Thyroid gland (tissue), 4 donors: ENCODE data around the gene CNKSR2. TPM values are rescaled to one million over a fixed set of nuclear protein-coding genes. Genes with fewer than 3 reads are reported as not detected.
"Not testable (repeated sequence)": the region's sequence is repeated elsewhere in the genome, so short reads cannot be mapped to it uniquely, and the experiment has no call there.

Source experiments
- DNase-seq, 2 donors: peaks; one replicate each; pipeline ENCODE4 v3.0.0-alpha.2; 2019
- H3K27ac ChIP-seq, 3 donors: fragments of 200-600 bp; sonication (generic); 1 replicate in 2 of 3; 2 replicates in 1 of 3; pipeline ENCODE4 v1.5.1; 2016 to 2019; ENCODE audit warnings: mild to moderate bottlenecking in 1 of 3, moderate library complexity in 1 of 3
- H3K27me3 ChIP-seq: fragments of 200-600 bp; sonication (generic); one replicate; pipeline ENCODE4 v1.5.1; 2019
- H3K36me3 ChIP-seq, 2 donors: fragments of 200-600 bp; sonication (generic); one replicate each; pipeline ENCODE4 v1.5.1; 2016 to 2019
- H3K4me1 ChIP-seq, 2 donors: fragments of 200-600 bp; sonication (generic); one replicate each; pipeline ENCODE4 v1.5.1; 2017 to 2019
- H3K4me3 ChIP-seq, 3 donors: fragments of 200-600 bp; sonication (generic); replicated peaks in 1 of 3; 1 replicate in 2 of 3; 2 replicates in 1 of 3; pipeline ENCODE4 v1.5.1; 2016; ENCODE audit warnings: mild to moderate bottlenecking in 1 of 3
- H3K9me3 ChIP-seq: fragments of 200-600 bp; sonication (generic); one replicate; pipeline ENCODE4 v1.5.1; 2017
- CTCF ChIP-seq, 6 experiments: fragments of 200-600 bp in 3 of 6; fragments of 450-650 bp in 3 of 6; sonication (generic) in 3 of 6; IDR thresholded peaks; one replicate each; pipeline ENCODE4 v1.5.1; 2016 to 2019; ENCODE audit warnings: antibody characterized with exemption in 6 of 6, mild to moderate bottlenecking in 2 of 6, inconsistent platforms in 1 of 6, moderate library complexity in 1 of 6
- POLR2A ChIP-seq, 2 donors: fragments of 450-650 bp; IDR thresholded peaks; one replicate each; pipeline ENCODE4 v1.6.1; 2017; ENCODE audit warnings: antibody characterized with exemption in 2 of 2, mild to moderate bottlenecking in 2 of 2, moderate library complexity in 1 of 2
- WGBS, 2 donors: methylation state at CpG; one replicate each; pipeline ENCODE4 v1.1.5; 2017; 5-methylcytosine and 5-hydroxymethylcytosine counted together
- intact Hi-C: fragments of 100-400 bp; cut with DNase I; formaldehyde crosslinking; loops from one replicate; pipeline ENCODE4 v1.15.1; 2023
- total RNA-seq, 4 donors: library from RNA; depleted of rRNA; stranded (reverse); fragments of >200 nt; gene quantifications; one replicate each; pipeline ENCODE4 v1.2.3, GENCODE V29; 2016

CNKSR2 gene
- total RNA-seq, 4 donors from 2014 or later = 4.2 to 10.9 (median 7.3) TPM

- TF ChIP-seq CTCF (IDR thresholded peaks at IDR 0.05) (no peak), POLR2A (IDR thresholded peaks at IDR 0.05) (no peak)
- Histone ChIP-seq H3K4me3 (no peak overlapping the region), H3K27ac (no peak overlapping the region), H3K9me3 (no peaks in the 10 kb centered on the region), H3K36me3 (no peaks in the 10 kb centered on the region), H3K27me3 (no peaks in the 10 kb centered on the region), H3K4me1 (no peaks in the 10 kb centered on the region)
- 76 to 86% methylated on average over 1 of the region's 1 CpG for WGBS, 2 donors
- intact Hi-C loops = no loop called here
- no peak for DNase-seq
These were observed 149.8 kb downstream of the CNKSR2 start for GRCh38 chrX:21524008-21524407.

DNA sequence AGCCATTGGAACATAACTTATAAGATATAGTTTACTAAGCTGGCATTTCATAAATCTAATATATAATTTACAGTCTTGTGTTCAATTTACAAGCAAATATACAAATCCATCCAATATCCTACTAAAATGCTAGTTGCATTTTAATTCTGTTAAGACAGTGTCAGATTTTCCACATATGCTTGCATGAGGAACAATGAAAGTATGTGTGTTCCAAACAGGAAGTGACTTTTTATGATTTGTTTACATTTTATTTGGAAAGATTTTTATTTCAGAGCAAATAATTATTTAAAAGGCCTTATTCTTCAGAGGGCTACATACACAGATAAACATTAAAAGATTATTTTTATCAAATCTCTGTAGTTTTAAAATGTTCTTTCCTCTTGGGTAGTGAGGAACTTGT lies 153.9 kb downstream of the CNKSR2 start:
- no peak for DNase-seq
- no peaks in the 10 kb centered on the region for H3K36me3 ChIP-seq
- H3K4me1 ChIP-seq = no peaks in the 10 kb centered on the region
- no peak for TF ChIP-seq POLR2A (IDR thresholded peaks at IDR 0.05)
- H3K27me3 ChIP-seq = no peaks in the 10 kb centered on the region
- no peak overlapping the region for H3K27ac ChIP-seq
- no peaks in the 10 kb centered on the region for H3K9me3 ChIP-seq
- intact Hi-C loops = no loop called here
- H3K4me3 ChIP-seq = no peak overlapping the region

GRCh38 chrX:21529771-21530170 lies 155.6 kb downstream of the CNKSR2 start:
- Histone ChIP-seq H3K9me3 (no peaks in the 10 kb centered on the region), H3K4me3 (no peak overlapping the region), H3K27me3 (no peaks in the 10 kb centered on the region), H3K27ac (no peak overlapping the region), H3K36me3 (no peaks in the 10 kb centered on the region), H3K4me1 (no peaks in the 10 kb centered on the region)
- intact Hi-C loops = no loop called here
- WGBS, 2 donors = 91% methylated on average over 2 of the region's 2 CpGs
- no peak for DNase-seq
- TF ChIP-seq CTCF (IDR thresholded peaks at IDR 0.05) = no peak
- no peak for TF ChIP-seq POLR2A (IDR thresholded peaks at IDR 0.05)

DNA sequence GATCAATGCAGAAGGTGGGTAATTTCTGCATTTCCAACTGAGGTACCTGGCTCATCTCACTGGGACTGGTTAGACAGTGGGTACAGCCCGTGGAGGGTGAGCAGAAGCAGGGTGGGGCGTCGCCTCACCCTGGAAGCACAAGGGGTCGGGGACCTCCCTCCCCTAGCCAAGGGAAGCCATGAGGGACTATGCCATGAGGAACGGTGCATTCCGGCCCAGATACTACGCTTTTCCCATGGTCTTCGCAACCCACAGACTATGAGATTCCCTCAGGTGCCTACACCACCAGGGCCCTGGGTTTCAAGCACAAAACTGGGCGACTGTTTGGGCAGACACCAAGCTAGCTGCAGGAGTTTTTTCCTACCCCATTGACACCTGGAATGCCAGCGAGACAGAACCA lies 170.4 kb downstream of the CNKSR2 start:
- H3K9me3 ChIP-seq, H3K27ac ChIP-seq, H3K4me1 ChIP-seq, intact Hi-C loops, H3K27me3 ChIP-seq, H3K4me3 ChIP-seq, DNase-seq, H3K36me3 ChIP-seq: not testable (repeated sequence)
- WGBS, 2 donors = 100% methylated on average over 3 of the region's 10 CpGs; no CpG with 5 or more reads in 1 of the 2 donors

DNA sequence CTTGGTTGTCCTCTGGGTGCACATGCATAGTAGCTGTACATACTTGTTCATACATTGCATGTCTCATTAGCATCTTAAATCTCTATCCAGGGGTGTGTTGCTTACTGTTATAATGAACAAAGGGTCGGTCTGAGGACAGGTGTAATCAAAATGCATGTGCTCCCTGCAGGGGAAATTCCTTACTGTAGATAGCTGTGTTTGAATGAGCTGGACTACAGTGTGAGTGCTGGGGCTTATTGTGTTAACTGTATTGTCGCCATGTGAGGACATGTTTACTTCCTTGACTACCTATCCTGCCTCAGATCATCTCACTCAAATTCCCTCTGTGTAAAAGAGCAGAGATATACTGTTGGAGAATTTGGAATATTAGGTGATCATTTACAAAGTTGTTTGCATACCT lies 185.2 kb downstream of the CNKSR2 start:
- TF ChIP-seq CTCF (IDR thresholded peaks at IDR 0.05) (no peak), POLR2A (IDR thresholded peaks at IDR 0.05) (no peak)
- Histone ChIP-seq H3K9me3 (no peaks in the 10 kb centered on the region), H3K4me1 (no peaks in the 10 kb centered on the region), H3K27me3 (peaks cover 4% of the 10 kb centered on the region), H3K36me3 (no peaks in the 10 kb centered on the region), H3K4me3 (no peak overlapping the region), H3K27ac (no peak overlapping the region)
- intact Hi-C loops = no loop called here
- no peak for DNase-seq
- 71 to 81% methylated on average over 2 of the region's 2 CpGs for WGBS, 2 donors

- H3K27me3 ChIP-seq = no peaks in the 10 kb centered on the region
- no peak overlapping the region for H3K4me3 ChIP-seq
- 95 to 98% methylated on average over 3 of the region's 3 CpGs for WGBS, 2 donors
- intact Hi-C loops = no loop called here
- no peaks in the 10 kb centered on the region for H3K9me3 ChIP-seq
- no peak overlapping the region for H3K27ac ChIP-seq
- H3K4me1 ChIP-seq = no peaks in the 10 kb centered on the region
- TF ChIP-seq POLR2A (IDR thresholded peaks at IDR 0.05) (no peak), CTCF (IDR thresholded peaks at IDR 0.05) (no peak)
- no peaks in the 10 kb centered on the region for H3K36me3 ChIP-seq
- DNase-seq = no peak
These were observed 190.8 kb downstream of the CNKSR2 start for GRCh38 chrX:21565025-21565424.
